Ishikawa (cell line): ENCODE data around the gene ANKRD12.

Experiments
- EP300 ChIP-seq: IDR thresholded peaks from 2 replicates; pipeline ENCODE4 v1.6.1; 2012; ENCODE audit warnings: borderline replicate concordance
- MAX ChIP-seq: IDR thresholded peaks from 2 replicates; pipeline ENCODE4 v1.6.1; 2012
- ZBTB7A ChIP-seq: IDR thresholded peaks from 2 replicates; pipeline ENCODE4 v1.6.1; 2012; ENCODE audit warnings: low read depth

GRCh38 chr18:9088252-9088651 lies 48.3 kb upstream of the ANKRD12 start:
- TF ChIP-seq EP300, result no peak
- TF ChIP-seq ZBTB7A, result no peak
- no peak for TF ChIP-seq MAX
